Activated naive CD4-positive, alpha-beta T cell treated with anti-CD3 and anti-CD28 coated beads, Interleukin-2, amount 10 ng/mL, durations not matched to agents 7 days and 5 days (primary cell): ENCODE results near the gene CES2.
"Not testable (repeated sequence)": the region's sequence is repeated elsewhere in the genome, so short reads cannot be mapped to it uniquely, and the experiment has no call there.

Source experiments
- CTCF ChIA-PET: fragments of 350-600 bp; sonication (Branson Sonifier 250); formaldehyde crosslinking; loops from one replicate; lab custom pipeline; 2021; ENCODE audit warnings: antibody characterized with exemption; lab: Charles Lee
- DNase-seq: peaks from one replicate; pipeline ENCODE4 v3.0.0-alpha.2; 2020
- H3K27ac Mint-ChIP-seq: one replicate; pipeline ENCODE4 v1.8.0; 2021; ENCODE audit warnings: mild to moderate bottlenecking, moderate library complexity, mixed read lengths
- H3K27me3 Mint-ChIP-seq: one replicate; pipeline ENCODE4 v1.8.0; 2021; ENCODE audit warnings: mild to moderate bottlenecking, mixed read lengths
- H3K36me3 Mint-ChIP-seq: one replicate; pipeline ENCODE4 v1.8.0; 2021; ENCODE audit warnings: mixed read lengths
- H3K4me1 Mint-ChIP-seq: one replicate; pipeline ENCODE4 v1.8.0; 2021; ENCODE audit warnings: mixed read lengths
- H3K4me3 Mint-ChIP-seq: one replicate; pipeline ENCODE4 v1.8.0; 2021; ENCODE audit warnings: mild to moderate bottlenecking, moderate library complexity, mixed read lengths
- H3K9me3 Mint-ChIP-seq: one replicate; pipeline ENCODE4 v1.8.0; 2021; ENCODE audit warnings: mixed read lengths

Gene CES2

GRCh38 chr16:66984892-66985311 lies 49.6 kb downstream of the CES2 start:
- Mint-ChIP-seq H3K4me1 (peaks cover 82% of the 10 kb centered on the region), H3K4me3 (no peak overlapping the region), H3K27ac (peak overlapping the region; percentile 95), H3K36me3 (peaks cover 21% of the 10 kb centered on the region), H3K9me3 (no peaks in the 10 kb centered on the region), H3K27me3 (no peaks in the 10 kb centered on the region)
- CTCF ChIA-PET: interaction anchor here (0.9 to 4.0 kb wide), 9 partner anchors 9 to 200 kb away, joined by 3 to 13 read pairs (median 4); no protein-coding TSS in a partner anchor
- peak; percentile 74 for DNase-seq

- Mint-ChIP-seq H3K27me3 (no peaks in the 10 kb centered on the region), H3K4me1 (peaks cover 72% of the 10 kb centered on the region), H3K9me3 (no peaks in the 10 kb centered on the region), H3K27ac (peak overlapping the region; percentile 95), H3K36me3 (peaks cover 15% of the 10 kb centered on the region), H3K4me3 (no peak overlapping the region)
- no peak for DNase-seq
- CTCF ChIA-PET: interaction anchor here (1.4 to 4.0 kb wide), 3 partner anchors 27 to 168 kb away, joined by 4 to 13 read pairs (median 7); no protein-coding TSS in a partner anchor
Measured at GRCh38 chr16:66986559-66986958, 51.2 kb downstream of the CES2 start.

- H3K27ac Mint-ChIP-seq: peak within 1 kb of the TSS; percentile 68
- DNase-seq: no peak
- H3K27me3 Mint-ChIP-seq: no peaks in the 10 kb centered on the region
- H3K4me1 Mint-ChIP-seq: peaks cover 59% of the 10 kb centered on the region
- peaks cover 8% of the 10 kb centered on the region for H3K36me3 Mint-ChIP-seq
- no peaks in the 10 kb centered on the region for H3K9me3 Mint-ChIP-seq
- no peak within 1 kb of the TSS for H3K4me3 Mint-ChIP-seq
- CTCF ChIA-PET: interaction anchor here (1.0 to 1.7 kb wide), 3 partner anchors 30 to 167 kb away, joined by 3 to 6 read pairs (median 4); no protein-coding TSS in a partner anchor
Measured at GRCh38 chr16:66988197-66988788, 53.0 kb downstream of the CES2 start, which contains the start of gene CES4A. TSS of gene CES4A (plus strand) at chr16:66988589. CDS start at chr16:66988773, 184 bp downstream.

GRCh38 chr16:66991545-66992077 lies 56.3 kb downstream of the CES2 start:
- H3K4me1 Mint-ChIP-seq: peaks cover 28% of the 10 kb centered on the region
- DNase-seq: no peak
- H3K9me3 Mint-ChIP-seq: no peaks in the 10 kb centered on the region
- CTCF ChIA-PET: interaction anchor here (0.8 to 1.6 kb wide), 4 partner anchors 8 to 26 kb away, joined by 3 to 10 read pairs (median 4); no protein-coding TSS in a partner anchor
- peaks cover 6% of the 10 kb centered on the region for H3K36me3 Mint-ChIP-seq
- peak overlapping the region; percentile 45 for H3K27ac Mint-ChIP-seq
- H3K4me3 Mint-ChIP-seq: no peak overlapping the region
- no peaks in the 10 kb centered on the region for H3K27me3 Mint-ChIP-seq

- H3K27me3 Mint-ChIP-seq, DNase-seq, H3K27ac Mint-ChIP-seq, CTCF ChIA-PET, H3K36me3 Mint-ChIP-seq, H3K9me3 Mint-ChIP-seq, H3K4me3 Mint-ChIP-seq: not testable (repeated sequence)
- peaks cover 21% of the 10 kb centered on the region for H3K4me1 Mint-ChIP-seq
Measured at GRCh38 chr16:66993558-66993957, 58.2 kb downstream of the CES2 start.
